OCI-LY7 (cell line): ENCODE data around the gene OGG1.

ENCODE experiments used
- EZH2phosphoT487 ChIP-seq: fragments of 200-600 bp; sonication (generic); IDR thresholded peaks from 2 replicates; pipeline ENCODE4 v1.6.1; 2018; ENCODE audit warnings: low read depth, borderline replicate concordance, mild to moderate bottlenecking, mixed run types, antibody characterized with exemption, low read length, moderate library complexity, mixed read lengths
- TF ChIP-seq, protein P1 (sequence below): fragments of 200-600 bp; sonication (generic); conservative IDR thresholded peaks from 2 replicates; pipeline ENCODE4 v1.5.1; 2014; ENCODE audit warnings: mild to moderate bottlenecking, antibody characterized with exemption, low read length, moderate library complexity, mixed read lengths

DNA sequence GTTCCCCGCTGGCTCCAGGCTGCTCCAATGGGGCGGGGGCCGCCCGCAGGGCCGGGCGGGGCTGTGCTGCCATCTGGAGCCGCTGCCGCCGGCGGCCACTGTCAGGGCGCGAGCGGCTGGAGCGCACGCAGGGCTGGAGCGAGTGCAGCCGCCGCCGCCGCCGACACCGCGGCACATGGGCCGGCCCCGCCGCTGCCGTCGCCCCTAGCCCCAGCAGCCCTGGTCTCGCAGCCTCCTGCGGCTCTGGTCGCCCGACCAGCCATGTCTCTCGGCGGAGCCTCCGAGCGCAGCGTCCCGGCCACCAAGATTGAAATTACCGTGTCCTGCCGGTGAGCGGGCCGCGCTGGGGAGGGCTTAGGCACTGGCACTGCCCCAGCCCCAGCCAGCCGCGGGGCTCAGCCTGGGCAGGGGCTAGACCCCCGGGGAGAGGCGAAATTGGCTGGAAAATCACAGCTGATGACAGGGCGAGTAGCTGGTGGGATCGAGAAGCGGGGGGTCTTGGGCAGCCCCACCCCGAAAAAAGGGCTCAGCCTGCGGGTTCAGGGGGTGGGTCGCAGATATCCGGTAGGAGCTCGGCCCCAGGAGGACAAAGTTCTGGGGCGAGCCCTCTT, 45.9 kb upstream of the OGG1 start, which contains the start of gene CPNE9:
- TF ChIP-seq, protein P1, sequence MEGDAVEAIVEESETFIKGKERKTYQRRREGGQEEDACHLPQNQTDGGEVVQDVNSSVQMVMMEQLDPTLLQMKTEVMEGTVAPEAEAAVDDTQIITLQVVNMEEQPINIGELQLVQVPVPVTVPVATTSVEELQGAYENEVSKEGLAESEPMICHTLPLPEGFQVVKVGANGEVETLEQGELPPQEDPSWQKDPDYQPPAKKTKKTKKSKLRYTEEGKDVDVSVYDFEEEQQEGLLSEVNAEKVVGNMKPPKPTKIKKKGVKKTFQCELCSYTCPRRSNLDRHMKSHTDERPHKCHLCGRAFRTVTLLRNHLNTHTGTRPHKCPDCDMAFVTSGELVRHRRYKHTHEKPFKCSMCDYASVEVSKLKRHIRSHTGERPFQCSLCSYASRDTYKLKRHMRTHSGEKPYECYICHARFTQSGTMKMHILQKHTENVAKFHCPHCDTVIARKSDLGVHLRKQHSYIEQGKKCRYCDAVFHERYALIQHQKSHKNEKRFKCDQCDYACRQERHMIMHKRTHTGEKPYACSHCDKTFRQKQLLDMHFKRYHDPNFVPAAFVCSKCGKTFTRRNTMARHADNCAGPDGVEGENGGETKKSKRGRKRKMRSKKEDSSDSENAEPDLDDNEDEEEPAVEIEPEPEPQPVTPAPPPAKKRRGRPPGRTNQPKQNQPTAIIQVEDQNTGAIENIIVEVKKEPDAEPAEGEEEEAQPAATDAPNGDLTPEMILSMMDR, result no peak
- no peak for TF ChIP-seq EZH2phosphoT487
